HG03432 (cell line): ENCODE data around the gene ANKRD23.
"Not testable (repeated sequence)": the region's sequence is repeated elsewhere in the genome, so short reads cannot be mapped to it uniquely, and the experiment has no call there.

ENCODE experiments used
- ATAC-seq: cut with Tn5 transposase; IDR thresholded peaks from one replicate; pipeline ENCODE4 v1.9.1; 2021; ENCODE audit warnings: mild to moderate bottlenecking, moderate library complexity; ENCODE audit not compliant: unreplicated experiment

The ANKRD23 gene

DNA sequence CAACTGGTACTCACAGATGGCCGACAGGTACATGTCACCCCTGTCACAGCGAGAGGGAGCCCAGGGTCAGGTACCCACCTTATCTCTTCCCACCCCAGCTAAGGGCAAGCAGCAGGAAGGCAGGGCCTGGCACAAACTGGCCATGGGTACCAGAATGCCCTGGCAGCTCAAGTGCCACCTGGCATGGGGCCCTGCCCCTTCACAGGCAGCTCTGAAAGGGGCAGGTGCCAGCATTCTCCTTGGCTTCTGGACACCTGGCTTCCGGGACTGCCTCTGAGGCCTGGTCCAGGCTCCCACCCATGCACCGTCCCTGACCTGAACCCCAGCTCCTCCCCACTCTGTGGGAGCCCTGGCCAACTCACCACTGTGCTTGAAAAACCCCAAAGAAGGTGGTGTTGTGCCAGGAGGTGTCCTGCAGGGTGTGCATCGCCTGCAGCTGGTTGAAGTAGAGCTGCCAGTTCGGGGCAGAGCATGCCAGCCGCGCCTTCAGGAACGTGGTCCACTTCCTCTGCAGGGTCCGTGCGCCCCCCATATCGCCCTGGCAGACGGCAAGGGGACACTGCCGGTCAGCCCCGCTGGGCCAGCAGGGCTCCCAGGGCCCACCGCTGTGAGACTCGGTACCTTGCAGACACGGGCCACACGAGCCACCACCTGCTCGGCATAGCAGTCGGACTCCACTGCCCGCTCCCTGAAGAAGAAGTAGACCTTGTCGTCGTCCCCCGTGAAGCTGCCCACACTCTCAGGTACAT lies 20.7 kb upstream of the ANKRD23 start:
- ATAC-seq: no peak

DNA sequence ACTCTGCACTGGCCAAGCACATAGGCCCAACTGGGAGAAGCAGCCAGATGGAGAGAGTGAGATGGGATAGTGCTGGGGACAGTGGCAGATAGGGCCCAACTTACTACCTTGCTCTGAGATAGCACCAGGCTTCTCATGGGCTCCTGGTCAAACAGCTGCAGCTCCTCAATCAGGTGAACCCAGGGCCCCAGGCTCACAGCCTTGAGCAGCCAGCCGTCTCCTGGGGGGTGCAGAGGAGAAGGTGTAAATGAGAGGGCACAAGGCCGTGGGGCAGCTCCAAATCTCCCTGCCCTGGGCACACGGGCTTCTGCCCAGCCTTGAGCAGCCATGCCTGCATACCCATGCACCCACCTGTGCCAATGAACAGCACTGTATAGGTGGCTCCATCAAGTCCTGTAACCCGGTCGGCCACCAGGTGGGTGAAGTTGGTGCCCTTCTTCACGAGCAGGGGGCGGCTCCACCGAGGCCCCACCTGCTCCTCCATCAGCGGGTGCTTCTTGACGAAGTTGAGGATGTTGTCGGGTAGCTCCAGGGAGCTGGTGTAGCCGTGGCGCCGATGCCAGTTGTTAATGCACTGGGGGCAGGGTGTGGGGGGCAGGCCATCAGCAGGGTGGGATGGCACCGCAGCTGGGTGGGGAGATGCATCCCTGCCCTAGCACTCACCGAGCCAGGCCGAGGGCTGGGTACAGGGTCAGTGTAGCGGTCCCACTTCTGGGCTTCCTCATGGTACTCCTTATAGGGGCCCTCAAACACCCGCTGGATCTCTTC lies 19.9 kb upstream of the ANKRD23 start:
- ATAC-seq: no peak

DNA sequence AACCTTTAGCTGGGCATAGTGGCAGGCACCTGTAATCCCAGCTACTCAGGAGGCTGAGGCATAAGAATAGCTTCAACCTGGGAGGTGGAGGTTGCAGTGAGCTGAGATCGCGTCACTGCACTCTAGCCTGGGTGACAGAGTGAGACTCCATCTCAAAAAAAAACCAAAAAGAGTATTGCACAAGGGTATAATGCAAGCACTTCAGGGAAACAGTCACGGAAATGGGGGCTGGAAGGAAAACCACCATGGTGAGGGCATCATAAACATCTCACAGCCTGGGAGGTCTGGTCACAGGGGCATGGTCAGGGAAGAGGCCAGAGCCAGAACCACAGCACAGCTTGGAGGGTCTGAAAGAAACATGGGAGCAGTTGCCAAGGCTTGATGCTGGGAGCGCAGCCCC lies 19.2 kb upstream of the ANKRD23 start:
- not testable (repeated sequence) for ATAC-seq

DNA sequence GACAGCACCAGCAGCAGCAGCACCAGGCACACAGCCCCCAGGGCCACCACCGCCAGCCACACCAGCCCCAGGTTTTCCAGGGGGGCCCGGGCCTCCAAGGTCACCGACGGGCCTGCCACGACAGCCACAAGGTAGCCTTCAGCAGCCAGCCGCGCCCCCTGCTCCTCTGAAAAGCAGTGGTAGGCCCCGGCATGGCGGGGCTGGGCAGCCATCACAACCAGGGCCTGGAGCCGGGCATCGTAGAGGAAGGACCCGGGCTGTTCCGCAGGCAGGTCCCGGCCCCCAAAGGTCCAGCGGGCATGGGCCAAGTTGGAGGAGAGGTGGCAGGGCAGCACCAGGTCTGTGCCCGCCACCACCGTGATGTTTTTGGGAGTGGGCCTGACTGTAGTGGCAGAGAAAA lies 17.3 kb upstream of the ANKRD23 start:
- no peak for ATAC-seq

DNA sequence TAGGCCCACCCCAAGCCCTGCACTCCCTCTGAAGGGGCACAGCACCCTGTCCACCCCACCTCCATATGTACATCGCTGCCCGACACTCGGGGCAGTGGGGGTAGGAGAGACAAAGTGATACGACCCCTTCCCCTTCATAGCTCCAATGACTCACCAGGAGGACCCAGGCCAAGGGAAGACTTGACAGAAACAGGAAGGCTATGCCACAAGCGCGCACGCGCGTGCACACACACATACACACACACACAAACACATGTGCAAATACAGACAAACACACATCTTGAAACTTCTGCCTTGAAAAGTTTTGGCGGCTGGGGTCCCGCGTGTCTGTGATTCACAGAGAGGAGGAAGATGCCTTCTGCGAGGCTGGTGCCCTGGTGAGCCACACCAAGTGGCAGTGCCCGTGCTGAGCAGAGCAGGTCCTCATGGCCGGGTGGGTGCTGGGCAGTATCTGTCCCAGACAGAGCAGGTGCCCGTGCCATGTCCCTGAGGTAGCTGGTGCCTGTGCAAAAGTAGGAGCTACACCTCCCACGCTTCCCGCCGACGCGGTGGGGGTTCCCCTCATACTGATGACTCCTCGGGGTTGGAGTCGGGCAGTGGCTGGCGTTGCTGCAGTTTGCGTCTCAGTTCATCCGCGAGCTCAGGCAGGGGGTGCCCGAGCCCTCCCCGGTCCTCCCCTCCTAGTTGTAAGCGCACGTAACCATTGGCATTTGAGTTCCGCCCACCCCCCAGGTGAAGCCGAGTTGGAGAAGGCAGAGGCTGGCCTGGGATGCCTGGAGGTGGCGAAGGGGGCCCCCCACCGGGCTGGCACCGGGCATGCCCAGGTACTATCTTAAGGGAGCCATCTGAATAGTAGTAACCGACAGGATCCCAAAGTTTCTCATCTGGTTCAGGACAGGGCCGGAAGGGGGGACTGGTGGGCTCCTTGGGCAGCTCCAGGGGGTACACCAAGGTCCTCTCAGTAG lies 16.5 kb upstream of the ANKRD23 start:
- ATAC-seq: no peak

DNA sequence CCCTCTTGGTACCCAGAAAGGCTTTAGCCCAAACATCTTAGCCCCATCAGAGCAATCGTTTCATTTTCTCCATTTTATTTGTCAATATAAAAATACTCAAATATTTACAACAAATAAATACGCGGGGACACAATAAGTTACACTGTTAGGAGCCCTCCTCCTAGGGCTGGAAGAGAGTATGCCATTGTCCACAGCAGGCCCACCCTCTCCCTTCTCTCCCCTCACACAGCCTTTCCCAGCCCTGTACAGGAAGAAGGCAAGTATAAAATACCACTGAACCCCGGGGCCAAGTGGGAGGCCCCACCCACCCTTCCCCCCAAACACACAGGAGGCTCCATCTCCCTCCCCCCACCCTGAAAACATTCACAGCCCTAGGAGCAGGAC lies 15.9 kb upstream of the ANKRD23 start:
- no peak for ATAC-seq

DNA sequence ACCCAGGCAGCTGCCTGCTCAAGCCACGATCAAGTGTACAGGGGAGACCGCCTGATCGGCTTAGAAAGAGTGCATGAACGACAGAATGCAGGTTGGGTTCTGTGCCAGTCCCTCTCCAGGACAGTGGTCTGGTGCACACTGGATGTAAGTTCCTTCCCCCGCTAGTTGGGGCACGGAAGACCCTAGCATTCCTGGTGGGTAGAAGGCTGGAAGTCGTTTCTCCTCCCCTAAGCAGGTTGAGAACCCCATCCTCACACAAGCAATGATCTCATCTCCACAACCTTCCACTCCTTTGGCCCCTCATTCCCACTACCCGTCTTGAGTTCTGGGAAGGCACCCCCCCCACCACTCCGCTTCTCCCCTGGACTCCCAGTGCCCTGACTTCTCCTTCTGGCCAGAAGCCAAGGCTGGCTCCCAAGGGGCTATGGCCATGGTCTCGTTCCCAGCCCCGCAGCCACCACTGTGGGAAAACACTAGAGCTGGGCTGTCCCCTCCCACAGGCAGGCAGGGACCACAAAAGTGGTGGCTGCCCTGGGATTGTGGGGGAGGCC lies 15.4 kb upstream of the ANKRD23 start:
- ATAC-seq: no peak

DNA sequence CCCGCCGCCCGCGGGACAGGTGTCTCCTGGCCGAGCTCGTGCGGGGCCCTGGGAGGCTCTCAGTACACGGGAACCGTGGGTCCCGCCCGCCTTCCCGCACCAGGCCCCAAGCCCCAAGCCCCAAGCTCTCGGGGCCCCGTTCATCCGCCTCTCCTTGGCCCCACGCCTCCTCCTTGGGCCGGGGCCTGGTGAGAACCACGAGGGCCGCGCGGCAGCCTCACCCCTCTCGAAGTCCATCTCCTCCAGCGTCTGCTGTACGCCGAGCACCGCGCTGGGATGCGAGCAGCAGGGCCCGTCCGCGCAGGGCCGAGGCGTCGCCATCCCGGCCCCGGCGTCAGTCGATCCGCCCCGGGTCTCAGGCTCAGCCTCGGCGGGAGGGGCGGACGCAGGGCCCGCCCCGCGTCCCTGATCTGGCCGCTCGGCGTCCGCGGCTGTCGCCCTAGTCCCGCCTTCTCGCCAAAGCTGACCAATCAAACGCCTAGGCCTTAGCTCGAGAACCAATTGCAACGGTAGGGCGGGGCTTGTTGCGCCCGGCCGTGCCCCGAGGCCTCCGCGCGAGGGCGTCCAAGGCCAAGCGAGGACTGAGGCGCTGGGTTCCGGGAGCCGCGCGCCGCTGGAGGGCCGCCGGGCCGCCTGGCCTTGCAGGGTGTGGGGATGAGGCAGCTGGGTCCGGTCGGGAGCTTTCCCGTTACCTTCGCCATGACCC lies 14.0 kb upstream of the ANKRD23 start, which contains the start of gene ANKRD39:
TSS of gene ANKRD39 (minus strand) at position 350 of the 706 bp plus-strand sequence. CDS start at position 321, 29 bp downstream.
- peak; percentile 90 for ATAC-seq

DNA sequence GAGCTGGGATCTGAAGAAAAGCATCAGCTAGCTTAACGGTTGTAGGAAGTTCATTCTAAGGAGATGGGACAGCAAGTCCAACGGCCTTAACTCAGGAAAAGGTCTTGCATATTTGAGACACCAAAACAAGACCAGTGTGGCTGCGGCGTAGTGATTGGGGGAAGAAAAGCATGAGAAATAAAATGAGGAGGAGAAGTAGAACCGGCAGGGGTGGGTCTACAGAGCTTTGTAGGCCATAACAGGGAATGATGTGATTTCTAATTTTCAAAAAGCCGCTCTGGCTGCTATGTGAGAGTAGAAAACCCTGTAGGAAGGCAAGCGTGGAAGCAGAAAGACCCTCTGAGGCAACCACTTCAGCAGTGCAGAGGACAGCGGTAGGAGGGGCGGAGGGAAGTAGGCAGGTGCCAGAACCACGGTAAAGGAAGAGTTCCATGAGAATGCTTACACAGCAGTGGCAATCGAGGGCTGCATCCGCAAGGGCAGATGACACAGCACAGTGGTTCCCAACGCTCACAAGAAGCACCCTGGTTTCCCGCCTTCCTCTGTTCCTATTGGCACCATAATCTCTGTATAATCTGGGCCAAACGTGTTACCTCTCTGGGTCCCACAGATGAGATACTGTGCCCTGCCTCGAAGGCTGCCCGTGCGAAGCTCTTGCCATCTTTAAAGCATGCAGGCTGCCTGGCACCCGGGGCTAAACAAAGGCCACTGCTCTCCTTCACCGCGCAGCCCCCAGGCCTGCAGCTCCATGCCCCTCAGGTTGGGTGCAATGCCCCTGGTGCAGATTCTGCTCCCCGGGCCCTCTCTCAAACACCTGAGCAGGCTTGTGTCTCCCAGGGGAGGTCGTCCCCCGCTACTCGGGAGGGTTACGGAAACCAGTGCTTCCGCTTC lies 13.2 kb upstream of the ANKRD23 start:
- ATAC-seq: peak; percentile 23

DNA sequence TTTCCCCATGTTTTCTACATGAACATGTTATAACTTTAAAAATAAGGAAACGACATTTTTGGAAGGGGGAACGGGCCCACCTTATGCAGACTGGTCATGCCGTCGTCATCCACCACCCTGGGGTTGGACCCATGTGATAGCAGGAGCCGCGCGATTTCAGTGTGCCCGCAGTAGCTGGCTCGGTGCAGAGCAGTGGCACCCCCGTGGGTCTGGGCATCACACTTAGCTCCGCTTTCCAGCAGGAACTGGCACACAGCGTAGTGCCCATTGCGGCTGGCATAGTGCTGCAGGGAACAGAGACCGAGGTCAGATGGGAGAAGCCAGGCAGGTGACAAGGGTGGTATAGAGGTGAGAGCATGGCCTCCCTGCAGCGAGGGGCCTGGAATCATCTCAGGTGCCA lies 9.5 kb upstream of the ANKRD23 start:
- no peak for ATAC-seq

DNA sequence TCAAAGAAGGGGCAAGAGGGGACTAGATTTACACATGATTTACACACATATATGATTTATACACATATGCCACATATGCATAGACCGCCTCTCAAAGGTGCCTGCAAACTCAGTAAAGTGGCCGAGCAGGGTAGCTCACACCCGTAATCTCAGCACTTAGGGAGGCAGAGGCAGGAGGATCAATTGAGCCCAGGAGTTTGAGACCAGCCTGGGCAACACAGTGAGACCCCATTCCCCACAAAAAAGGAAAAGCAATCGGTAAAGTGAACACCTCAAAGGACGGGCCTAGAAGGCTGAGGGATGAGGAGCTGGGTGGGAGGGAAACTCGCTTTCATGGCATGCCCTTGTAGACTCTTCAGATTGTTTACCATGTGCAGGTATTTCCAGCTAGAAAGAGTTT lies 8.8 kb upstream of the ANKRD23 start:
- ATAC-seq: no peak

DNA sequence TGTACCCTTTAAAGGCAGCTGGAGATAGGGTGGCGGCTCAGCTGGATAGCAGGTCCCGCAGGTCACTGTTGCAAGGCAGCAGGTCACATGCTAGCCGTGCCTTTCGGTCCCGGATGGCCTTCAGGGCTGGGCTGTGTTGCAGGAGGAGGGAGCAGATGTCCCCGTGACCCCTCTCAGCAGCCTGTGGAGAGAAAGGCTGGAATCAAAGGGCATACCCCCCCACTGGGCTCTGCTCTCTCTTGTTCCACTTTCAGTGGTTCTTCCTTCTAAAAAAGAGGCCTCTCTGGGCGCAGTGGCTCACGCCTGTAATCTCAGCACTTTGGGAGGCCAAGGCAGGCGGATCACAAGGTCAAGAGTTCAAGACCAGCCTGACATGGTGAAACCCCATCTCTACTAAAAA lies 4.4 kb upstream of the ANKRD23 start:
- ATAC-seq: no peak

DNA sequence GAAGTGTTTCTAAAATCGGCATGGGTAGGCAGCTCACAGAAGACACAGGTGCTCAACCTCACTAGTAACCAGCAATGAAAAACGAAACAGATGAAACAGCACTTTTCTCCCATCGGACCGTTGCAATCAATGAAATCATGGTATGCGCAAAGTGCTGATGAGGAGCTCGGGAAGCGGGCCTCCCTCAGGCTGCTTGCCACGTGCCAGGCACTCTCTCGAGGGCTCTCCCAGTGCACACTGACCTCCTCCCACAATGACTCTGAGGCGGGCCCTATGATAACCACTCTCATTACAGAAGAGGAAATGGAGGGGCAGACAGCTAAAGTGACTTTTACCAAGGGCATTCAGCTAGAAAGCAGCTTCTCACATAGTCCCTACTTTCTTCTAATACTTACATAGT lies 3.8 kb upstream of the ANKRD23 start:
- ATAC-seq: no peak

DNA sequence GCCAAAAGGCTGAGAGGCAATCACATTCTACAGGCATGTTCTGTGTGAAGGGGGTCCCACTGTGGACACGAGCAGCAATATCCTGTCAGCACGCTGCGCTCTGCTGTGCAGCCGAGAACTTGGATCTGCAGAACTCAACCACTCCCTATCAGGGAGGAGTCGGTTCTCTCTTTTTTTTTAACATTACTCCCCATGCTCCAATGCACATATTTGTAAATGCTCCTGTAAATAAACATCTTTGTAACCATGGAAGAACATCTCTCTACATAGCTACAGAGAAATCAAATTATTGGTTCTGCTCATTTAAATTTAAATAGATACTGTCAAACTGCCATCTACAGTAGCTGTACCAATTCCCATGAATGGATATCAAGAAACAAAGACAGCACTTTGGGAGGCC lies 3.0 kb upstream of the ANKRD23 start:
- ATAC-seq: no peak

DNA sequence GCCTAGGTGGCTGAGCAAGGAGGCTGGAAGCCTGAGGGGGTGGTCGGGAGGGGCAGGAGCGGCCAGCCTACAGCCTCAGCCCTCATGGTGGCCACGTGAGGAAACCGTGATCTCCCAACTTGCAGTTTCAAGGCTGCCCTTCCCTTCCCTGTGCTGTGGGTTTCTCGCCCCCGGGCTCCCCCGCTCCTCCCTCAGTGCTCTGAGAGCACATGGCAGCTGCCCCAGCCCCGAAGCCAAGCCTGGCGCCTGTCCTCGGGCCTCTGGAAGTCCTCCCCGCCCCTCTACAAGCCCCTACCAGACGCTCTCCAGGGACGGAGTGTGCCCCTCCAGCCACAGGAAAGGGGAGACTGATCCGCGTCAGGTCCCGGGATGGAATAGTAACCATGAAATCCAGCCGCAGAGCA lies 586 bp upstream of the ANKRD23 start:
- no peak for ATAC-seq

DNA sequence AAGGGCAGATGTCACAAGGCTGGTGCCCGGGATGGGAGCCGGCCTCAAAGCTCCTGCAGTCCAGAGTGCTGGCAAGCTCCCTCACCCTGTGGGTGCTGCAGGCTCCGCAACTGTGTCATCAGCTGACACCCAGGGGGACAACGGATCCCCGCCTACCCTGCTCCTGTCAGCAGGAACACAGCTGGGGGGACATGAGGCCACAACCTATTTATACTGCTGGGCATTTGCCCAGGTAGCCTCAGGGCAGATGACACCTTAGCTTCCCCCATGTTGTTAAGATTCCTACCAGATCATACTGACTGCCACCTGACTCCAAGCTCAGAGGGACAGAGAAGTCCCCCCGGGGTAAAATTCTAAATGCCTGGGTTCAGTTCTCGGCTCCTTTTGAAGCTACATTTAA lies 1.2 kb downstream of the ANKRD23 start:
- no peak for ATAC-seq

DNA sequence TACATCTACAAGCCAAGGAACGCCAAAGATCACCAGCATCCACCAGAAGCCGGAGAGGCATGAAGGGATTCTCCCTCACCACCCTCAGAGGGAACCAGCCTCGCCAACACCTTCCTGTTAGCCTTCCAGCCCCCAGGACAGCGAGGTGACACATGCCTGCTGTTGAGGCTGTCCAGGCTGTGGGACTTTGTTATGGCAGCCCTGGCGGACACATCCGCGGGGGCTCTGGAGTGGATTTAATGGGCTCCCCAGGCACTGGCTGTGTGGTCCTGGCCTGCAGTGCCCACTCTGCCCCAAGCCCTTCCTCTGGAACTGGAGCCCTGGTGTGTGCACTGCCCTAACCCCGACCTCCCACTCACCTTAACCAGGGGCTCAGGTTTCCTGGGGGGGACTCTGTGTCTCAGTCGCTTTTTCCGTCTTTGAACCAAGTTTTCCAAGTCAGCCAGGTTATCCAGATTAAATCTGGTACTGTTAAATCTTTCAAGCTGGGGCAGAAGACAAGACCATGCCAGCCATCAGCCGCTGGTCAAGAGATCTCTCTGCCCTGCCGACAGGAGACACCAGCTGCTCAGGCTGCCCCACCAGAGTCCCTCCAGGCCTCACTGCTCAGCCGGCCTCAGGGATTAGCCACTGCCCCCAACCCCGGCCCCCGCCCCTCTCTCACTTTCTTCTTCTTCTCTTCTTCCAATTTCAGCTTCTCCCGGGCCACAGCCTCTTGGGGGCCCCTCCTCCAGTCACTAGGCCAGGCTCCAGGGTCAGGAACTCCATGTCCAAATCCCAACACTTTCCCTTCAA lies 1.9 kb downstream of the ANKRD23 start:
- ATAC-seq: no peak
